LHCN-M2 (cell line): ENCODE results near the gene CHST13. TPM values are rescaled to one million over a fixed set of nuclear protein-coding genes. Genes with fewer than 3 reads are reported as not detected.

Experiments
- DNase-seq: peaks from one replicate; pipeline ENCODE4 v3.0.0-alpha.2; 2012; ENCODE audit warnings: low read depth
- polyA plus RNA-seq: library from polyadenylated mRNA; unstranded; fragments of >200 nt; gene quantifications from one replicate; pipeline ENCODE4 v1.2.1, GENCODE V29; 2012; ENCODE audit warnings: missing spikeins
- total RNA-seq: library from RNA; depleted of rRNA; stranded (reverse); fragments of >200 nt; gene quantifications from 2 replicates; pipeline ENCODE4 v1.2.3, GENCODE V29; 2014; rRNA removed

The CHST13 gene, protein sequence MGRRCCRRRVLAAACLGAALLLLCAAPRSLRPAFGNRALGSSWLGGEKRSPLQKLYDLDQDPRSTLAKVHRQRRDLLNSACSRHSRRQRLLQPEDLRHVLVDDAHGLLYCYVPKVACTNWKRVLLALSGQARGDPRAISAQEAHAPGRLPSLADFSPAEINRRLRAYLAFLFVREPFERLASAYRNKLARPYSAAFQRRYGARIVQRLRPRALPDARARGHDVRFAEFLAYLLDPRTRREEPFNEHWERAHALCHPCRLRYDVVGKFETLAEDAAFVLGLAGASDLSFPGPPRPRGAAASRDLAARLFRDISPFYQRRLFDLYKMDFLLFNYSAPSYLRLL
- total RNA-seq = not detected in 2 replicates
- polyA plus RNA-seq = 0.02 TPM

GRCh38 chr3:126523745-126524428, at the start of gene CHST13:
TSS of gene CHST13 (plus strand) at chr3:126524155. CDS start at chr3:126524333, 178 bp downstream.
- peak; percentile 10 for DNase-seq

DNA sequence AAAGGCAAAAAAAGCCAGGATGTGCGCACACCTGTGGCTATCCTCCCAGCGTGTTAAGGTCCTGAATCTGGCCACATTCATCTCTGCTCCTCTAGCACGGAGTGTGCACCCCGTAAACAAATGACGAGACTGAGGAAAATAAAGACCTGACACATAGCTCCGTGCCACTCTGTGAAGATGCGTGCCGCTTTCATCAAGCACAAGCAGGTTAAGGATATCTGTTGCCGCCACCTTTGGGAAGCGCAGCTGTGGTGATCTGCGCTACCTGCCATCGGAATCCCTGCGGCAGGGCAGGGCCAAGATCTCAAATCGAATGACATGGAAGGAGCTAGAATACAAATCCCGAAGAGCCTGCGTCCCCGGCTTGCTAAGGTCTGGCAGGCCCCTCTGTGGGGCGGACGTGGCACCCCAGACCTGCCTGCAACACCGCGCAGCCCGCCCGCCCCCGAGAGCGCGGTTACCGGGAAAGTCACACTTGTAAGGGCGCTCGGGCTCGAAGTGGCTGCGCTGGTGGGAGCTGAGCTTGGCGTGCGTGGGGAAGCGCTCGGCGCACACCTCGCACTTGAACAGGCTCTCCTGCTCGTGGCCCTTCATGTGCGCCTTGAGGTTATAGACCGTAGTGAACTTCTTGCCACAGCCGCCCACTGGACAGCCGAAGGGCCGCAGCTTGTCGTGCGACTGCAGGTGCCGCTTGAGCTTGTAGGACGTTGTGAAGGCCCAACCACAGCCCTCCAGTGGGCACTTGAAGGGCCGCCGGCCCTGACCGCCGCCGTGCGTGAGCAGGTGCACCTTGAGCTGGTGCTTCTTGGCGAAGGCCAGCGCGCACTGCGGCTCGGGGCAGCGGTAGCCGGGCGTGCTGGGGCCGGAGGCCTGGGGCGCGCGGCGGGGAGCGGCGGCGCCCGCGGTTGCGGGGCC, 49.2 kb upstream of the CHST13 start:
- peak; percentile 30 for DNase-seq

- peak; percentile 91 for DNase-seq
Measured at GRCh38 chr3:126475413-126476114, 48.4 kb upstream of the CHST13 start, which contains the start of gene ZXDC. TSS of gene ZXDC (minus strand) at chr3:126475891. CDS start at chr3:126475865, 26 bp downstream.

GRCh38 chr3:126476166-126477060, 47.5 kb upstream of the CHST13 start:
- DNase-seq = no peak

DNA sequence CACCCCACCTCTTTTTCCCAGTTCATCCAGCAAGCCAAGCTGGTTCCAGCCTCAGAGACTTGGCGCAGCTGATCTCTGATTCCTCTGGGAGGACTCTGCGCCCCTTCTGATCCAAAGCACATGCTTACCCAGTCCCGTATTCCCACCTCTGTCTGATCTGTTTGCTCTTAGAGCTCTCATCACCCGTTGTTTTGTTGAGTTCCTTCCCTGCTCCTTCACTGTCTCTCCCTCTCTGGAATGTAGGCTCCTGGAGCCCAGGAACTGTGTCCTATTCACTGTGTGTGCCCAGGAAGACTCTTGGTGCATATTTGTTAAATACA, 46.9 kb upstream of the CHST13 start:
- no peak for DNase-seq

GRCh38 chr3:126478581-126479310, 45.2 kb upstream of the CHST13 start:
- no peak for DNase-seq

DNA sequence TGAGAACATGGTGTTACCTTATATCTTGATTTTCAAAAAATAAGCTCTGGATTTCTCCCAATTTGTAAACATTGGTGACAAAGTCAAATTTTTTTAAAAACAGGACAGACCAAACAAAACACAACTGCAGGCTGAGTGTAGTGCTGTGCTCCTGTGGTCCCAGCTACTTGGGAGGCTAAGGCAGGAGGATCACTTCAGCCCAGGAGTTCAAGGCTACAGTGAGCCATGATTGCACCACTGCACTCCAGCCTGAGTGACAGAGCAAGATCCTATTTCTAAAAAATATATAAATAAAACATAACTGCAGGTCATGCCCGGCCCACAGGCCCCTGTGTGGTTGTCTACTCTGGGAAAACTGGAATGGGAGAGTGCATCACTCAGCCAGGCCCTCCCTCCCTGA, 44.3 kb upstream of the CHST13 start:
- no peak for DNase-seq

DNA sequence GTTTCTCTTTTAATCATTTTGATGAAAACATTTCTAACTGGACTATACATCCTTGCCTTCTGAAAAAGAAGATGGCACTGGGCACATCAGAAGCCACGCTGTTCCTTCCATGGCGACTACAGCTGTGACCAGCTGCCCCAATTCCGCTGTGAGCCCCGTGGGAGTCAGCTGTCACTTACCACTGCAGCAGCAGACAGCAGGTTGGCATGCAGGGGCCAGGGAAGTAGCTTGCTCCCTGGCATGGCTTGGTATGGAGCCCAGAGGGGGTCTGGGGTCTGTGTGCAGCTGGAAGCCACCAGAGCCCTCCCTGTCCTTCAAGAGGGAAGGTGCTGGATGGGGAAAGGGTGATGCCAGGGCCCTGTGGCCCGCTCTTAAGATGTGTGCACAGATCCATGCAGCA, 43.7 kb upstream of the CHST13 start:
- DNase-seq = no peak

- no peak for DNase-seq
Measured at GRCh38 chr3:126480861-126481260, 43.1 kb upstream of the CHST13 start.

- DNase-seq = peak; percentile 32
Measured at GRCh38 chr3:126481808-126482502, 42.0 kb upstream of the CHST13 start.

- no peak for DNase-seq
Measured at GRCh38 chr3:126482503-126483255, 41.3 kb upstream of the CHST13 start.

- no peak for DNase-seq
Measured at GRCh38 chr3:126483321-126483761, 40.6 kb upstream of the CHST13 start.

- DNase-seq = no peak
Measured at GRCh38 chr3:126484148-126484547, 39.8 kb upstream of the CHST13 start.

DNA sequence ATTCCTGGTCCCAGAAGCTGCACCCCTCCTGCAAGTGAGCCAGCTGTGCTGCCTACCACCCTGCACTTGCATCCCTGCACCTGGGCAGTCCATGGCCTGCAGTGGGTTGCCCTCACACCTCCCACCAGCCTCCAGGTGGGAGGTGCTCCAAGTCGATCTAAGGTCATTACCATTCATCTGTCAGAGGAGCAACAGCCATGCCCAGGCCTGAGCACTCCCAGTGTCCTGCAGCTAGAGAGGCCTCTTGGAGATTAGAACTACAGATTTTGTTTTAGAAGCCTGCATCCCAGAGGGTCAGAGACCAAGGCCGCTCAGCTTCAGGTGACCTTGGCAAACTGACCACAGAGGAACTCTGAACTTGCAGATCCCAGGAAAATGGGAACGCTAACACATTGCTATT, 39.3 kb upstream of the CHST13 start:
- no peak for DNase-seq

GRCh38 chr3:126485176-126485897, 38.6 kb upstream of the CHST13 start:
- DNase-seq = no peak

GRCh38 chr3:126485956-126486355, 38.0 kb upstream of the CHST13 start:
- DNase-seq = no peak

- DNase-seq = peak; percentile 8
Measured at GRCh38 chr3:126486360-126486847, 37.6 kb upstream of the CHST13 start.
